Keratinocyte (primary cell): ENCODE results near the gene GGT5. TPM values are rescaled to one million over a fixed set of nuclear protein-coding genes. Genes with fewer than 3 reads are reported as not detected.

Experiments used
- DNase-seq: peaks from one replicate; pipeline ENCODE4 v3.0.0-alpha.2; 2011; ENCODE audit warnings: low read depth, missing footprints, low spot score
- FAIRE-seq: peaks from 2 replicates; lab custom pipeline; 2011; peaks lifted over from hg19 to GRCh38; lab: Jason Lieb, UNC
- H2AFZ ChIP-seq: 2 replicates; pipeline ENCODE4 v1.6.0; 2012; ENCODE audit warnings: low read length, control low read depth, inconsistent platforms; ENCODE audit not compliant: control insufficient read depth
- H3K27ac ChIP-seq: 2 replicates; pipeline ENCODE4 v1.5.1; 2011; ENCODE audit warnings: low read length; ENCODE audit not compliant: control insufficient read depth, insufficient read depth
- H3K27me3 ChIP-seq: 3 replicates; pipeline ENCODE4 v1.6.0; 2011; ENCODE audit warnings: low read length; ENCODE audit not compliant: control insufficient read depth, insufficient read depth; ENCODE audit errors: extremely low read depth
- H3K36me3 ChIP-seq, 2 experiments: 2 replicates in 1 of 2; 3 replicates in 1 of 2; pipeline ENCODE4 v1.5.1; 2011; ENCODE audit warnings: low read length in 2 of 2, mild to moderate bottlenecking in 1 of 2; ENCODE audit not compliant: control insufficient read depth in 2 of 2, insufficient read depth in 2 of 2; ENCODE audit errors: extremely low read depth in 1 of 2
- H3K4me1 ChIP-seq: 3 replicates; pipeline ENCODE4 v1.5.1; 2011; ENCODE audit warnings: low read length; ENCODE audit not compliant: control insufficient read depth, insufficient read depth; ENCODE audit errors: extremely low read depth
- H3K4me2 ChIP-seq: 3 replicates; pipeline ENCODE4 v1.6.0; 2011; ENCODE audit warnings: low read depth, low read length; ENCODE audit not compliant: control insufficient read depth, insufficient read depth; ENCODE audit errors: extremely low read depth
- H3K4me3 ChIP-seq, 3 experiments: fragments of 200-600 bp in 1 of 3; sonication (generic) in 1 of 3; 2 replicates in 2 of 3; 3 replicates in 1 of 3; pipeline ENCODE4 v1.5.1; 2011 to 2016; ENCODE audit warnings: low read length in 3 of 3, mild to moderate bottlenecking in 3 of 3, control low read depth in 2 of 3, inconsistent platforms in 1 of 3, low read depth in 1 of 3, mixed read lengths in 1 of 3, mixed run types in 1 of 3, moderate library complexity in 1 of 3; ENCODE audit not compliant: control insufficient read depth in 2 of 3, insufficient read depth in 2 of 3; ENCODE audit errors: extremely low read depth in 1 of 3
- H3K79me2 ChIP-seq: 2 replicates; pipeline ENCODE4 v1.6.0; 2012; ENCODE audit warnings: low read length; ENCODE audit not compliant: control insufficient read depth, insufficient read depth
- H3K9ac ChIP-seq: 3 replicates; pipeline ENCODE4 v1.6.0; 2011; ENCODE audit warnings: low read length; ENCODE audit not compliant: control insufficient read depth, insufficient read depth; ENCODE audit errors: extremely low read depth
- H3K9me1 ChIP-seq: 3 replicates; pipeline ENCODE4 v1.6.0; 2011; ENCODE audit warnings: low read length; ENCODE audit not compliant: control insufficient read depth, insufficient read depth; ENCODE audit errors: extremely low read depth
- H3K9me3 ChIP-seq: 2 replicates; pipeline ENCODE4 v1.5.1; 2012; ENCODE audit warnings: low read depth, low read length; ENCODE audit not compliant: control insufficient read depth
- H4K20me1 ChIP-seq: 3 replicates; pipeline ENCODE4 v1.6.0; 2011; ENCODE audit warnings: low read length; ENCODE audit not compliant: control insufficient read depth, insufficient read depth; ENCODE audit errors: extremely low read depth
- CTCF ChIP-seq, 3 experiments: IDR thresholded peaks in 1 of 3; conservative IDR thresholded peaks in 1 of 3; optimal IDR thresholded peaks in 1 of 3; 2 replicates in 2 of 3; 3 replicates in 1 of 3; pipeline versions ENCODE3 to v1.5.1; 2011; ENCODE audit warnings: low read length in 3 of 3, mild to moderate bottlenecking in 3 of 3, moderate library complexity in 2 of 3, control low read depth in 1 of 3, inconsistent platforms in 1 of 3; ENCODE audit not compliant: insufficient read depth in 2 of 3; ENCODE audit errors: extremely low read depth in 1 of 3
- EZH2 ChIP-seq: IDR thresholded peaks from one replicate; pipeline ENCODE4 v1.6.1; 2012; ENCODE audit warnings: inconsistent platforms, mild to moderate bottlenecking, low read length, moderate library complexity
- dilution Hi-C: fragments of 300-500 bp; cut with MboI; formaldehyde crosslinking; loops from one replicate; pipeline ENCODE4 v1.7.0; 2020; ENCODE audit warnings: low sequenced_read_pairs; ENCODE audit not compliant: extremely low pct_ligation_motif_present
- polyA plus RNA-seq, 5 experiments: library from polyadenylated mRNA; depleted of rRNA in 3 of 5; stranded (reverse) in 3 of 5; stranded (forward) in 1 of 5; unstranded in 1 of 5; fragments of >200 nt; gene quantifications; 1 replicate in 1 of 5; 2 replicates in 3 of 5; 3 replicates in 1 of 5; pipeline versions ENCODE4 v1.2.1 to v1.2.3, GENCODE V29; 2011 to 2012; ENCODE audit warnings: missing spikeins in 2 of 5, low read depth in 1 of 5, low replicate concordance in 1 of 5

The GGT5 gene
- polyA plus RNA-seq, 1 donor (not counting 4 experiments of a cell fraction or from before 2014, with no cell fraction given) = not detected

GRCh38 chr22:24285245-24285644, 40.4 kb upstream of the GGT5 start:
- Histone ChIP-seq H3K36me3 (no peaks in the 10 kb centered on the region), H2AFZ (no peak overlapping the region), H4K20me1 (peaks cover 8% of the 10 kb centered on the region), H3K4me2 (no peak overlapping the region), H3K9ac (no peak overlapping the region), H3K9me3 (no peaks in the 10 kb centered on the region), H3K9me1 (no peaks in the 10 kb centered on the region), H3K27ac (no peak overlapping the region), H3K79me2 (peaks cover 70% of the 10 kb centered on the region), H3K4me1 (peaks cover 10% of the 10 kb centered on the region), H3K4me3 (no peak overlapping the region), H3K27me3 (no peaks in the 10 kb centered on the region)
- FAIRE-seq (no peak), DNase-seq (no peak)
- TF ChIP-seq CTCF (optimal IDR thresholded peaks at IDR 0.05 in 1 of 3, IDR thresholded peaks at IDR 0.05 in 1 of 3, conservative IDR thresholded peaks at IDR 0.05 in 1 of 3; ENCODE audit: extremely low read depth in 1 of 3, insufficient read depth in 2 of 3, low read length in 3 of 3) (no peak), EZH2 (no peak)
- dilution Hi-C loops = no loop called here

- no peak overlapping the region for H3K9ac ChIP-seq
- FAIRE-seq = no peak
- no peaks in the 10 kb centered on the region for H3K9me1 ChIP-seq
- no peak overlapping the region for H3K27ac ChIP-seq
- dilution Hi-C loops = no loop called here
- peaks cover 10% of the 10 kb centered on the region for H3K4me1 ChIP-seq
- no peak for DNase-seq
- peaks cover 4% of the 10 kb centered on the region for H4K20me1 ChIP-seq
- no peaks in the 10 kb centered on the region for H3K36me3 ChIP-seq
- no peaks in the 10 kb centered on the region for H3K27me3 ChIP-seq
- no peak overlapping the region for H3K4me3 ChIP-seq
- H3K9me3 ChIP-seq = no peaks in the 10 kb centered on the region
- TF ChIP-seq EZH2 (no peak), CTCF (optimal IDR thresholded peaks at IDR 0.05 in 1 of 3, IDR thresholded peaks at IDR 0.05 in 1 of 3, conservative IDR thresholded peaks at IDR 0.05 in 1 of 3; ENCODE audit: extremely low read depth in 1 of 3, insufficient read depth in 2 of 3, low read length in 3 of 3) (no peak)
- H3K79me2 ChIP-seq = peaks cover 66% of the 10 kb centered on the region
- H3K4me2 ChIP-seq = no peak overlapping the region
- H2AFZ ChIP-seq = no peak overlapping the region
Measured at GRCh38 chr22:24284747-24285203, 39.9 kb upstream of the GGT5 start.
